Ascending aorta (tissue), 2 donors: Measurements from ENCODE around the gene SMPDL3A. TPM values are rescaled to one million over a fixed set of nuclear protein-coding genes. Genes with fewer than 3 reads are reported as not detected.

ENCODE experiments used
- DNase-seq, 2 donors: peaks; one replicate each; pipeline ENCODE4 v3.0.0-alpha.2; 2019; ENCODE audit warnings: low spot score in 2 of 2
- H3K27ac ChIP-seq, 2 donors: fragments of 200-600 bp; sonication (generic); one replicate each; pipeline ENCODE4 v1.5.1; 2016 to 2017; ENCODE audit warnings: mild to moderate bottlenecking in 1 of 2
- H3K27me3 ChIP-seq: fragments of 200-600 bp; sonication (generic); one replicate; pipeline ENCODE4 v1.5.1; 2017
- H3K36me3 ChIP-seq, 2 donors: fragments of 200-600 bp; sonication (generic); one replicate each; pipeline ENCODE4 v1.5.1; 2016
- H3K4me1 ChIP-seq, 2 donors: fragments of 200-600 bp; sonication (generic); one replicate each; pipeline ENCODE4 v1.5.1; 2016 to 2017; ENCODE audit warnings: mild to moderate bottlenecking in 1 of 2
- H3K4me3 ChIP-seq, 2 donors: fragments of 200-600 bp; sonication (generic); one replicate each; pipeline ENCODE4 v1.5.1; 2016 to 2017; ENCODE audit warnings: mild to moderate bottlenecking in 1 of 2
- H3K9me3 ChIP-seq, 2 donors: fragments of 200-600 bp; sonication (generic); one replicate each; pipeline ENCODE4 v1.5.1; 2016
- intact Hi-C: fragments of 100-400 bp; cut with DNase I; formaldehyde crosslinking; loops from one replicate; pipeline ENCODE4 v1.15.1; 2023
- total RNA-seq: library from RNA; depleted of rRNA; stranded (reverse); fragments of >200 nt; gene quantifications from one replicate; pipeline ENCODE4 v1.1.0, GENCODE V29; 2016
- TF ChIP-seq, protein P1 (sequence below), 3 experiments: fragments of 200-600 bp in 2 of 3; fragments of 450-650 bp in 1 of 3; sonication (generic) in 2 of 3; IDR thresholded peaks; one replicate each; pipeline ENCODE4 v1.5.1; 2016 to 2019; ENCODE audit warnings: antibody characterized with exemption in 3 of 3, mild to moderate bottlenecking in 1 of 3, moderate library complexity in 1 of 3

SMPDL3A gene
- total RNA-seq, 1 donor from 2014 or later, result 2.7 TPM

- intact Hi-C loops, result no loop called here
These were observed 18.0 kb upstream of the SMPDL3A start for GRCh38 chr6:122770835-122771601.

GRCh38 chr6:122772724-122773415, 16.2 kb upstream of the SMPDL3A start:
- intact Hi-C loops, result no loop called here
- DNase-seq, result no peak
- H3K27ac ChIP-seq, result no peak overlapping the region

More at GRCh38 chr6:122770835-122771601, 18.0 kb upstream of the SMPDL3A start:
- no peaks in the 10 kb centered on the region for H3K27me3 ChIP-seq
- DNase-seq, result no peak
- no peak overlapping the region for H3K4me3 ChIP-seq
- H3K4me1 ChIP-seq, result no peaks in the 10 kb centered on the region
- TF ChIP-seq, protein P1, sequence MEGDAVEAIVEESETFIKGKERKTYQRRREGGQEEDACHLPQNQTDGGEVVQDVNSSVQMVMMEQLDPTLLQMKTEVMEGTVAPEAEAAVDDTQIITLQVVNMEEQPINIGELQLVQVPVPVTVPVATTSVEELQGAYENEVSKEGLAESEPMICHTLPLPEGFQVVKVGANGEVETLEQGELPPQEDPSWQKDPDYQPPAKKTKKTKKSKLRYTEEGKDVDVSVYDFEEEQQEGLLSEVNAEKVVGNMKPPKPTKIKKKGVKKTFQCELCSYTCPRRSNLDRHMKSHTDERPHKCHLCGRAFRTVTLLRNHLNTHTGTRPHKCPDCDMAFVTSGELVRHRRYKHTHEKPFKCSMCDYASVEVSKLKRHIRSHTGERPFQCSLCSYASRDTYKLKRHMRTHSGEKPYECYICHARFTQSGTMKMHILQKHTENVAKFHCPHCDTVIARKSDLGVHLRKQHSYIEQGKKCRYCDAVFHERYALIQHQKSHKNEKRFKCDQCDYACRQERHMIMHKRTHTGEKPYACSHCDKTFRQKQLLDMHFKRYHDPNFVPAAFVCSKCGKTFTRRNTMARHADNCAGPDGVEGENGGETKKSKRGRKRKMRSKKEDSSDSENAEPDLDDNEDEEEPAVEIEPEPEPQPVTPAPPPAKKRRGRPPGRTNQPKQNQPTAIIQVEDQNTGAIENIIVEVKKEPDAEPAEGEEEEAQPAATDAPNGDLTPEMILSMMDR (IDR thresholded peaks at IDR 0.05), result no peak
- H3K27ac ChIP-seq, result no peak overlapping the region
- no peaks in the 10 kb centered on the region for H3K36me3 ChIP-seq
- no peaks in the 10 kb centered on the region for H3K9me3 ChIP-seq

DNA sequence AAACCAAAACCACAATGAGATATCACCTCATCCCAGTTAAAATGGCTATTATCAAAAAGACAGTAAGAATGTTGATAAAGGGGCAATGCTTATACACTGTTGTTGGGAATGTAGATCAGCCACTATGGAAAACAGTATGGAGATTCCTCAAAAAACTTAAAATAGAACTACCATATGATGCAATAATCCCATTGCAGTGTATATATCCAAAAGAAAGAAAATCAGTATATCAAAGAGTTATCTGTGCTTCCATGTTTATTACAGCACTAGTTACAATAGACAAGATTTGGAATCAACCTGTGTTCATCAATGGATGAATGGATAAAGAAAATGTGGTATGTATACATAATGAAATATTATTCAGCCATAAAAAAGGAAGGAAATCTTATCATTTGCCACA, 13.1 kb upstream of the SMPDL3A start:
- Histone ChIP-seq H3K27me3 (no peaks in the 10 kb centered on the region), H3K4me1 (no peaks in the 10 kb centered on the region), H3K36me3 (no peaks in the 10 kb centered on the region), H3K27ac (no peak overlapping the region), H3K9me3 (no peaks in the 10 kb centered on the region), H3K4me3 (no peak overlapping the region)
- TF ChIP-seq, protein P1 (IDR thresholded peaks at IDR 0.05), result no peak
- DNase-seq, result no peak
- intact Hi-C loops, result no loop called here

More at GRCh38 chr6:122772724-122773415, 16.2 kb upstream of the SMPDL3A start:
- Histone ChIP-seq H3K4me3 (no peak overlapping the region), H3K4me1 (no peaks in the 10 kb centered on the region), H3K9me3 (no peaks in the 10 kb centered on the region), H3K36me3 (no peaks in the 10 kb centered on the region), H3K27me3 (no peaks in the 10 kb centered on the region)
- TF ChIP-seq, protein P1 (IDR thresholded peaks at IDR 0.05), result no peak

DNA sequence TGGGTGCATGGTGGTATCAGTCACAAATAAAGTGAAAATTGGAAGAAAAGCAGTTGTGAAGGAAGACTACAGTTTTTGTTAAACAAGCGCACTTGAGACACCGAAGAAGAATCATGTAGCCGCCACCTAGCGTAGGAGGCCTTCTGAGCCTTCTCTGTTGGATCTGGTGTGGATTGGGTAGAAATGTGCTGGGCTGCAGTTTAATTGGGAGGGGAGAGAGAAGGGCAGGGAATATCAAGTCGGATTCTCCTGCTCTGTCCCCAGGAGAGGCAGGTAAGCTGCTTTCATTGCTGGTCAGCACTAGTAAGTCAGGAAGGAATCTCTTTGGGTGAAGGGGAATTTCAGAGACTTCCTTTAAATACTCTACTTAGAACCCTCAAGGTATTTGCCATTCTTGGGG, 10.8 kb upstream of the SMPDL3A start:
- Histone ChIP-seq H3K4me1 (no peaks in the 10 kb centered on the region), H3K9me3 (no peaks in the 10 kb centered on the region), H3K4me3 (no peak overlapping the region), H3K27ac (no peak overlapping the region), H3K36me3 (no peaks in the 10 kb centered on the region), H3K27me3 (no peaks in the 10 kb centered on the region)
- TF ChIP-seq, protein P1 (IDR thresholded peaks at IDR 0.05), result no peak
- no peak for DNase-seq
- intact Hi-C loops, result no loop called here

- no peaks in the 10 kb centered on the region for H3K27me3 ChIP-seq
- H3K36me3 ChIP-seq, result no peaks in the 10 kb centered on the region
- no peak overlapping the region for H3K4me3 ChIP-seq
- no peaks in the 10 kb centered on the region for H3K4me1 ChIP-seq
- intact Hi-C loops, result no loop called here
- TF ChIP-seq, protein P1 (IDR thresholded peaks at IDR 0.05), result no peak
- no peaks in the 10 kb centered on the region for H3K9me3 ChIP-seq
- no peak overlapping the region for H3K27ac ChIP-seq
- no peak for DNase-seq
These were observed 9.9 kb upstream of the SMPDL3A start for GRCh38 chr6:122778985-122779661.
